ENCODE data around the gene ANKFY1.

GRCh38 chr17:4186357-4186881 is 77.4 kb downstream of the ANKFY1 start:
- no peak for TF ChIP-seq CTCF (IDR thresholded peaks at IDR 0.05)
- peak in 1 of 2 donors; percentile 40 for TF ChIP-seq POLR2AphosphoS5 (IDR thresholded peaks at IDR 0.05; ENCODE audit: insufficient read depth in 1 of 2, low read depth in 1 of 2)

Measured in vagina (tissue), 2 donors.